Measurements from ENCODE around the gene SLC6A12. TPM values are rescaled to one million over a fixed set of nuclear protein-coding genes. Genes with fewer than 3 reads are reported as not detected.

Gene SLC6A12
- total RNA-seq, 1 experiment from 2014 or later: not detected

GRCh38 chr12:191541-191940, 22.4 kb downstream of the SLC6A12 start:
- Histone ChIP-seq H3K27ac (no peak overlapping the region), H3K4me3 (no peak overlapping the region), H3F3A (ENCODE audit: insufficient read depth, low read depth) (no peaks in the 10 kb centered on the region), H3K79me2 (ENCODE audit: low read depth) (no peaks in the 10 kb centered on the region), H4K20me1 (ENCODE audit: insufficient read depth) (no peaks in the 10 kb centered on the region), H2AFZ (no peak overlapping the region), H3K36me3 (ENCODE audit: low read depth) (no peaks in the 10 kb centered on the region), H3K9me3 (ENCODE audit: insufficient read depth, low read depth) (no peaks in the 10 kb centered on the region), H3K9me2 (ENCODE audit: insufficient read depth) (no peaks in the 10 kb centered on the region), H3K27me3 (ENCODE audit: insufficient read depth, low read depth) (peaks cover 74% of the 10 kb centered on the region), H3K4me1 (replicated peaks; ENCODE audit: insufficient read depth) (no peaks in the 10 kb centered on the region), H3K4me2 (no peak overlapping the region)
- ChIA-PET POLR2A (ENCODE audit: unreplicated experiment) (no interaction called here), CTCF (no interaction called here)
- intact Hi-C loops (cut with micrococcal nuclease; ENCODE audit: unreplicated experiment): no loop called here
- no peak for TF ChIP-seq CTCF (conservative IDR thresholded peaks at IDR 0.05)
- no peak for TF ChIP-seq EZH2 (IDR thresholded peaks at IDR 0.05; ENCODE audit: low read depth)
- BruUV-seq (replicated peaks): no TSS peak
- DNase-seq: no peak

GRCh38 chr12:190881-191280, 23.1 kb downstream of the SLC6A12 start:
- Histone ChIP-seq H3K4me2 (no peak overlapping the region), H3K27ac (no peak overlapping the region), H3K4me1 (replicated peaks; ENCODE audit: insufficient read depth) (no peaks in the 10 kb centered on the region), H3K9me2 (ENCODE audit: insufficient read depth) (no peaks in the 10 kb centered on the region), H3K9me3 (ENCODE audit: insufficient read depth, low read depth) (no peaks in the 10 kb centered on the region), H3K79me2 (ENCODE audit: low read depth) (no peaks in the 10 kb centered on the region), H3K27me3 (ENCODE audit: insufficient read depth, low read depth) (peaks cover 67% of the 10 kb centered on the region), H3K4me3 (no peak overlapping the region), H3F3A (ENCODE audit: insufficient read depth, low read depth) (no peaks in the 10 kb centered on the region), H2AFZ (no peak overlapping the region), H4K20me1 (ENCODE audit: insufficient read depth) (no peaks in the 10 kb centered on the region), H3K36me3 (ENCODE audit: low read depth) (no peaks in the 10 kb centered on the region)
- TF ChIP-seq CTCF (conservative IDR thresholded peaks at IDR 0.05) (no peak), EZH2 (IDR thresholded peaks at IDR 0.05; ENCODE audit: low read depth) (no peak)
- CTCF ChIA-PET: no interaction called here
- DNase-seq: no peak
- BruUV-seq (replicated peaks): no TSS peak
- intact Hi-C loops (cut with micrococcal nuclease; ENCODE audit: unreplicated experiment): no loop called here
- POLR2A ChIA-PET (ENCODE audit: unreplicated experiment): no interaction called here

GRCh38 chr12:189622-189962, 24.4 kb downstream of the SLC6A12 start:
- Histone ChIP-seq H3K4me2 (no peak overlapping the region), H3K4me1 (replicated peaks; ENCODE audit: insufficient read depth) (no peaks in the 10 kb centered on the region), H4K20me1 (ENCODE audit: insufficient read depth) (no peaks in the 10 kb centered on the region), H3K36me3 (ENCODE audit: low read depth) (no peaks in the 10 kb centered on the region), H3K27me3 (ENCODE audit: insufficient read depth, low read depth) (peaks cover 54% of the 10 kb centered on the region), H3K9me2 (ENCODE audit: insufficient read depth) (no peaks in the 10 kb centered on the region), H3K27ac (no peak overlapping the region), H3K9me3 (ENCODE audit: insufficient read depth, low read depth) (no peaks in the 10 kb centered on the region), H3K79me2 (ENCODE audit: low read depth) (no peaks in the 10 kb centered on the region), H3F3A (ENCODE audit: insufficient read depth, low read depth) (no peaks in the 10 kb centered on the region), H2AFZ (no peak overlapping the region), H3K4me3 (no peak overlapping the region)
- CTCF ChIA-PET: no interaction called here
- POLR2A ChIA-PET (ENCODE audit: unreplicated experiment): no interaction called here
- no TSS peak for BruUV-seq (replicated peaks)
- no peak for TF ChIP-seq EZH2 (IDR thresholded peaks at IDR 0.05; ENCODE audit: low read depth)
- no peak for TF ChIP-seq CTCF (conservative IDR thresholded peaks at IDR 0.05)
- DNase-seq: no peak
- intact Hi-C loops (cut with micrococcal nuclease; ENCODE audit: unreplicated experiment): no loop called here
